ENCODE measurements around the gene ANKDD1B.

Gene ANKDD1B

DNA sequence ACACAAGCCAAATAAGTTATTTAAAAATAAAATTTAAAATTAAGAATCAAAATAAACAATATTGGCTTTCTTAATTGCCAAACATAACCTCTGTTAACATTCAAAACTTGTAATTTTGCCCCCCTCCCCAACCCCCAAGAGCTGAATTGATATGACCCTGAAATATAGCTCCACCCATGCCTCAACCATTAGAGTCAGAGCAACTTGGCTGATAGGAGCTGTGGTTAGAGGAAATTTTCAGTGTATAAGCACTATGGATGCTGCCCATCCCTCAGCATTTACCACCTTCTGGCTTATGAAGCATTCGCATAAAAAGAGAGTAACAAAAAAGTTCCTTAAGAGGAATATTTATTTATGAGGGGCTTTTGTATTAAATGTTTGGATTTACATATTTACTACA, 99.9 kb downstream of the ANKDD1B start:
- Histone ChIP-seq H3K4me1 (ENCODE audit: low read length) (0 out of 2 replicates have a peak, but pooled peaks cover 6% of the 10 kb centered on the region), H3K79me2 (ENCODE audit: low read length) (peaks cover 68% of the 10 kb centered on the region), H3K36me3 (replicated peaks; ENCODE audit: insufficient read depth, low read length) (peaks cover 5% of the 10 kb centered on the region; the same call in 1 of the 2 replicates), H2AFZ (ENCODE audit: low read length) (no peak overlapping the region), H3K27ac (ENCODE audit: low read length) (no peak overlapping the region), H3K27me3 (replicated peaks; ENCODE audit: insufficient read depth, low read length) (no peaks in the 10 kb centered on the region), H4K20me1 (ENCODE audit: insufficient read depth, low read length) (peaks cover 8% of the 10 kb centered on the region; the same call in 1 of the 2 replicates), H3K9me2 (replicated peaks; ENCODE audit: insufficient read depth, low read length) (no peaks in the 10 kb centered on the region), H3K9ac (ENCODE audit: low read length) (no peak overlapping the region), H3K9me3 (replicated peaks; ENCODE audit: insufficient read depth, low read length) (no peaks in the 10 kb centered on the region), H3K4me2 (ENCODE audit: low read depth, low read length) (no peak overlapping the region), H3K4me3 (ENCODE audit: low read length) (no peak overlapping the region), H3F3A (ENCODE audit: insufficient read depth, low read length) (no peaks in the 10 kb centered on the region)
- no peak for DNase-seq
- no peak for TF ChIP-seq EZH2 (optimal IDR thresholded peaks at IDR 0.05; ENCODE audit: low read depth, low read length)
- TF ChIP-seq, protein P1, sequence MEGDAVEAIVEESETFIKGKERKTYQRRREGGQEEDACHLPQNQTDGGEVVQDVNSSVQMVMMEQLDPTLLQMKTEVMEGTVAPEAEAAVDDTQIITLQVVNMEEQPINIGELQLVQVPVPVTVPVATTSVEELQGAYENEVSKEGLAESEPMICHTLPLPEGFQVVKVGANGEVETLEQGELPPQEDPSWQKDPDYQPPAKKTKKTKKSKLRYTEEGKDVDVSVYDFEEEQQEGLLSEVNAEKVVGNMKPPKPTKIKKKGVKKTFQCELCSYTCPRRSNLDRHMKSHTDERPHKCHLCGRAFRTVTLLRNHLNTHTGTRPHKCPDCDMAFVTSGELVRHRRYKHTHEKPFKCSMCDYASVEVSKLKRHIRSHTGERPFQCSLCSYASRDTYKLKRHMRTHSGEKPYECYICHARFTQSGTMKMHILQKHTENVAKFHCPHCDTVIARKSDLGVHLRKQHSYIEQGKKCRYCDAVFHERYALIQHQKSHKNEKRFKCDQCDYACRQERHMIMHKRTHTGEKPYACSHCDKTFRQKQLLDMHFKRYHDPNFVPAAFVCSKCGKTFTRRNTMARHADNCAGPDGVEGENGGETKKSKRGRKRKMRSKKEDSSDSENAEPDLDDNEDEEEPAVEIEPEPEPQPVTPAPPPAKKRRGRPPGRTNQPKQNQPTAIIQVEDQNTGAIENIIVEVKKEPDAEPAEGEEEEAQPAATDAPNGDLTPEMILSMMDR (IDR thresholded peaks at IDR 0.05; ENCODE audit: low read length): no peak
- no peak for TF ChIP-seq EZH2phosphoT487 (IDR thresholded peaks at IDR 0.05; ENCODE audit: low read length)

DNA sequence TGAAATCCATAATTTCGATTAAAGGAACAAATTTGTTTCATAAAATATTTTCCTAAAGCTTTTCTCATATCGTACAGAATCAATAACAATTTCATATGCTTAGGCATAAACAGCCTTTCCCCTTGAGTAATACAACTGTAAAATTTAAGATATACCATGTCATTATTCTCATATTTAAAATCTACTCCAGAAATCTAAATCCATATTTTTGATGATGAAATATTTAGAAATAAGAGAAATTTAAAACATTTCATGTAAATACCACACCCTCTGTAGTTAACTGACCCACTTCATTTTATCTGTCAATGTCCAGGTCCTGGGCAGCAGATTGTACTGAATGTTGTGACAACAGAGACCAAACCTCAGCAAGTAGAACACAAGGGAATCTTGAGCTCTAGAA, 100.8 kb downstream of the ANKDD1B start:
- H3K4me3 ChIP-seq (ENCODE audit: low read length): no peak overlapping the region
- no peak for DNase-seq
- peaks cover 5% of the 10 kb centered on the region; the same call in 1 of the 2 replicates for H3F3A ChIP-seq (ENCODE audit: insufficient read depth, low read length)
- H3K79me2 ChIP-seq (ENCODE audit: low read length): peaks cover 76% of the 10 kb centered on the region
- 0 out of 2 replicates have a peak, but pooled peaks cover 6% of the 10 kb centered on the region for H3K4me1 ChIP-seq (ENCODE audit: low read length)
- no peak overlapping the region for H3K4me2 ChIP-seq (ENCODE audit: low read depth, low read length)
- TF ChIP-seq, protein P1 (IDR thresholded peaks at IDR 0.05; ENCODE audit: low read length): no peak
- TF ChIP-seq EZH2 (optimal IDR thresholded peaks at IDR 0.05; ENCODE audit: low read depth, low read length) (no peak), EZH2phosphoT487 (IDR thresholded peaks at IDR 0.05; ENCODE audit: low read length) (no peak)
- no peak overlapping the region for H3K27ac ChIP-seq (ENCODE audit: low read length)
- no peaks in the 10 kb centered on the region for H3K27me3 ChIP-seq (replicated peaks; ENCODE audit: insufficient read depth, low read length)
- peaks cover 8% of the 10 kb centered on the region; the same call in 1 of the 2 replicates for H4K20me1 ChIP-seq (ENCODE audit: insufficient read depth, low read length)
- no peaks in the 10 kb centered on the region for H3K9me2 ChIP-seq (replicated peaks; ENCODE audit: insufficient read depth, low read length)
- no peaks in the 10 kb centered on the region for H3K9me3 ChIP-seq (replicated peaks; ENCODE audit: insufficient read depth, low read length)
- no peak overlapping the region for H3K9ac ChIP-seq (ENCODE audit: low read length)
- peaks cover 5% of the 10 kb centered on the region; the same call in 1 of the 2 replicates for H3K36me3 ChIP-seq (replicated peaks; ENCODE audit: insufficient read depth, low read length)
- H2AFZ ChIP-seq (ENCODE audit: low read length): no peak overlapping the region

DNA sequence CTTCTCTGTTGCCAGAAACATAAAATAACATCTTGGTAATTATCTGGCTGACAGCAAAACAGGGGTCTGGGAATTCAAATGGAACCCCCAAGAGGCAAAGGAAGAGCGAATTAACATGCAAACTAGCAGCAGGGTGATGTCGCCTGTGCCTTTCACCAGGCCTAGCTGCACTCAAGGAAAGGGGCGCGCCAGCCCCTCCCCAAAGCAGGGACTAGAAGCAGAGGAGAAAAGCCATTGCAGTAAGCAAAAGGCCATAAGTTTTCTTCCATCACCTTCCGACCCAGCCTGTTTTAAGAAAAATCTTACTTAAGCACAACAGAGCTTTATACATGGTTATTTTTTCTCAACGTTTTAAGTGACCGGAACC, 105.4 kb downstream of the ANKDD1B start:
- Histone ChIP-seq H3K27me3 (replicated peaks; ENCODE audit: insufficient read depth, low read length) (no peaks in the 10 kb centered on the region), H3K9ac (ENCODE audit: low read length) (peak overlapping the region; percentile 86), H4K20me1 (ENCODE audit: insufficient read depth, low read length) (0 out of 2 replicates have a peak, but pooled peaks cover 5% of the 10 kb centered on the region), H3K79me2 (ENCODE audit: low read length) (peaks cover 53% of the 10 kb centered on the region), H3K9me3 (replicated peaks; ENCODE audit: insufficient read depth, low read length) (no peaks in the 10 kb centered on the region), H3K36me3 (replicated peaks; ENCODE audit: insufficient read depth, low read length) (no peaks in the 10 kb centered on the region; the same call in 1 of the 2 replicates), H2AFZ (ENCODE audit: low read length) (peak overlapping the region; percentile 66), H3K4me3 (ENCODE audit: low read length) (peak overlapping the region; percentile 88), H3K4me1 (ENCODE audit: low read length) (0 out of 2 replicates have a peak, but pooled peaks cover 6% of the 10 kb centered on the region), H3K4me2 (ENCODE audit: low read depth, low read length) (peak overlapping the region; percentile 63), H3K27ac (ENCODE audit: low read length) (peak overlapping the region; percentile 93), H3K9me2 (replicated peaks; ENCODE audit: insufficient read depth, low read length) (no peaks in the 10 kb centered on the region), H3F3A (ENCODE audit: insufficient read depth, low read length) (peaks cover 6% of the 10 kb centered on the region; the same call in 1 of the 2 replicates)
- TF ChIP-seq EZH2phosphoT487 (IDR thresholded peaks at IDR 0.05; ENCODE audit: low read length) (no peak), EZH2 (optimal IDR thresholded peaks at IDR 0.05; ENCODE audit: low read depth, low read length) (no peak)
- TF ChIP-seq, protein P1 (IDR thresholded peaks at IDR 0.05; ENCODE audit: low read length): no peak
- no peak for DNase-seq

Data from MM.1S (cell line).